Myocyte (in vitro differentiated cells): Measurements from ENCODE around the gene ZCCHC14. TPM values are rescaled to one million over a fixed set of nuclear protein-coding genes. Genes with fewer than 3 reads are reported as not detected.
A peak's percentile ranks its signal among the peaks of the same experiment; 100 is the strongest.
"Not testable (repeated sequence)": the region's sequence is repeated elsewhere in the genome, so short reads cannot be mapped to it uniquely, and the experiment has no call there.

Experiments used
- DNase-seq: peaks from one replicate; pipeline ENCODE4 v3.0.0-alpha.2; 2012; ENCODE audit warnings: low read depth
- total RNA-seq: library from RNA; depleted of rRNA; stranded (reverse); fragments of >200 nt; gene quantifications from 2 replicates; pipeline ENCODE4 v1.2.3, GENCODE V29; 2014

The ZCCHC14 gene
- total RNA-seq, 1 donor from 2014 or later: 7.9 TPM

DNA sequence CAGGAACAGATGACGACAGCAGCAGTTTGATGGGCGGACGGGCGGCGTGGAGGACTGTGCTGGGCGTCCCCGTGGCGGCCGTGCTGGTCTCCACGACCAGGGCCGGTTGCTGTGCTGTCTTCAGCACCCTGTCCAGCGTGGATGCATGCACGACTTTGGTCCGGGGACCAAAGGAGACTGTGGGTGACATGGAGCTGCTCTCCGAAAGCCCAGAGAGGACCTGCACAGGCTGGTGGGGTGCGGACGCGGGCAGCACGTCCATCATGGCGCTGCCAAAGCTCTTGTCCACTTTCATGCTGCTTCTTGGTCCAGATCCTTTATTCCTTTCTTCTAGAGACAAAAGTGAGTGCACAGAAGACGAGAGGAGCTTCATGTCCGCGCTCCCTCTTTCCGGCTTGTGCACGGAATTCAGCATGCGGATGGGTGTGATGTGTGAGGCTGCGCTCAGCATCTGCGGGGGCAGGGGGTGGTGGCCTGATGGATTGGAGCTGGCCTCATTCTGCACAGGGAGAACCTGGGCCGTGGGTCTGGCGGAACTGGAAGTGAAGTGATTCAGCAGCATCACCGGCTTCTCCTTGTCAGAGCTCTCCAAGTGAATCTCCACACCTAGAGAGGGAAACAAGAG, 80.3 kb downstream of the ZCCHC14 start:
- DNase-seq: no peak

DNA sequence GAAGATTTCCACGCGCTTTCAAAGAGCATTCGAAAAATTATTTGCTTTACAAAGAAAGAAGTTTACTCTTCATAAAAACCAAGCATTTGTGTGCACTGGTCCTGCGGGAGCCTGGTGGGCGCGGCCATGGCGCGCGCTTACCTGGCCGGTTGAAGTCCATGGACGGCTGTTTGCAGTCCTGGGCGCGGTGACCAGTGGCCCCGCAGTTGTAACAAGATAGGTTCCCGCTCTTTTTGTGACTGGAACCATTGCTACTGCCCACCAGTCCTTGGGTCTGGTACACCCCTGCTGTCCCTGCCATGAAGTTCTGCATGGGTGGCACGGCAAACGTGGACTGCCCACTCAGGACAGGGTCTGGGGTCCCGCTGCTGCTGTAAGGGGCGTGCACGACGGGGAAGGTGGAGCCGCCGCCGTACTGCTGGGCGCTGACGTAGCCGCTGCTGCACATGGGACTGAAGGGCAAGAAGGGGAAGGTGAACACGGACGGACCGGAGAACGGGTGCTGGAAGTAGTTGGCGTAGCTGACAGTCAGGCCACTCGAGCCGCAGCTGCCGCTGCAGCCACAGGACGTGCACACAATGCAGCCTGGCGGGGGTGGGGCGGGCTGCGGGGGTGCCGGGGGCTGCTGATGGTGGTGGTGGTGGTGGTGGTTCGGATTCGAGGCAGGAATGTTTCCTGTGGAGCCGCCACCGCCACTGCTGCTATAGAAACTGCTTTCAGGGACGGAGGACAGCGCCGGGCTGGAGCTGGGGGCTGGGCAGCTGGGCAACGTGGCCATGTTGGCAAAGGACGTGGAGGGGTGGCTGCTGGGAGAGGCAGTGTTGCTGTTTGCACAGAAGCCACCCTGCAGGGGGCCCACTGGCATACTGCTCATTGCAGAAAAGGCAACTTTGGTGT, 81.2 kb downstream of the ZCCHC14 start:
- DNase-seq: no peak

DNA sequence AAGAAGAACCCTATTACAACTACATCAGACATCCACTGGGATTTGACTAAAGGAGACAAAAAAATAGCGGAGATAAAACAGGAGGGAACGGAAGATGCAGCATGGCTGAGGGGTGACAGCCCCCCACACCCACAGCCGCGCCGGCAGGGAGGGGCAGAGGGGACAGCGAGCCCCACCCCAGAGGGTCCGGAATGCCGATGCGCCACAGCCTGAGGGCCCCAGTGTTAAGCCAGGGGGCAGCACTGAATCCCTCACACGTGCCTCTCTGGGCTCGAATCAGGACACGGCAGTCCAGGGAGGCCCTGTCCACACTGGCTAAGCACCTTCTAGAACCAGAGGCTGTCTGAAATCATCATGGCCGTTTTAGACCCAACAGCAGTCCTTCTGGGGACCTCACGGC, 81.9 kb downstream of the ZCCHC14 start:
- DNase-seq: no peak

DNA sequence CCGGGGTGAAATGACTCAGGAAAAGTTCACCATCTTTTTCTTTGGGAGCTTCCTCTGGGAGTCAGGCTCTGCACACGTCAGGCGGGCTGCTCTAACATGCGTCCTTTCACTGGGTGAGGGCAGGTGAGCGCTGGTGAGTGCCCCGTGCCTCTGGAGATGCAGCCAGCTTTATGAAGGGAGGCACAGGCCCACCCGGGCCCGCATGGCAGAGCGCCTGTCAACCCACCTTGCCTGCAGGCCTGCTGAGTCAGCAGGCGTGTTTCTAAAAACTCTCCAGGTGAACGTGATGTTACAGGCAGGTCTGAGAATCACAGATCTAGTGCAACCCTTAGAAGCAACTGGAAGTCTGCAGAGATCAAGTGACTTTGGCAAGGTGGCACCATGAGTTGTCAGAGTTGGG, 82.3 kb downstream of the ZCCHC14 start:
- DNase-seq: no peak

DNA sequence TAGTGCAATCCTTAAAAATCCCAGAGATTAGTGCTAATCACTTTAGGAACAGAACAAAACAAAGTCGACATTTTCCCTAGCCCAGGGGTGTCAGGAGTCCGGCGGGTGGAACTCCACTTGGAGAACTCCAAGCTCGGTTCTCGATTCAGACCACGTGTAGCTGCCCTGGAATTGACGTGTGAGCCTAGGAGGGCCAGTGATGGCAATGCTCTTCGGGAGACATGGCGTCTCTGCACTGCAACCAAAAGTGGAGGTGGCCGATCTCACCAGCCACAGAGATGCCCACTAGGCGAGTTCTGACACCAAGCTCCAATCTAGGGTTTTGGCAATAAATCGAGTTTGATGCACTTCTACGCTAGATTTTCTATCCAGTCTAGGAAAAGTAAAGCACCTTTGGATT, 83.0 kb downstream of the ZCCHC14 start:
- DNase-seq: no peak

DNA sequence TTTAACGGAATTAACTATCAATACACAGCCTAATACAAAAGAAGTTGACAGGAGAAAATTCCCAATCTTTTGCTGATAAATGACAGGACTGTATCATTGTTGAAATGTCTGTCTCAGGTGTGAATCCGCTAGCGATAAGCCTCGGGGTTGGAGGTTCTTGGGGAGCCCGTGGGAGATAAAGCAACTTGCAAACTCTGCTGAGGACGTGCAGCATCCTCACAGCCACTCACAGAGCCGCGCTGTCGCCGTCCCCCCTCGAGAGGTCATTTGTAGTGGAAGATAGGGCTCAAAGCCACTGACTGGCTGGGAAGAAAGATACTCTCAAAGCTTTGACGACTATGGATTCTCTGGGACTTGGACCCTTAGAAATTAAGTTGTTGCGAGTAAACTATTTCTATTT, 83.7 kb downstream of the ZCCHC14 start:
- DNase-seq: no peak

GRCh38 chr16:87407511-87408112, 85.2 kb downstream of the ZCCHC14 start:
- DNase-seq: no peak

DNA sequence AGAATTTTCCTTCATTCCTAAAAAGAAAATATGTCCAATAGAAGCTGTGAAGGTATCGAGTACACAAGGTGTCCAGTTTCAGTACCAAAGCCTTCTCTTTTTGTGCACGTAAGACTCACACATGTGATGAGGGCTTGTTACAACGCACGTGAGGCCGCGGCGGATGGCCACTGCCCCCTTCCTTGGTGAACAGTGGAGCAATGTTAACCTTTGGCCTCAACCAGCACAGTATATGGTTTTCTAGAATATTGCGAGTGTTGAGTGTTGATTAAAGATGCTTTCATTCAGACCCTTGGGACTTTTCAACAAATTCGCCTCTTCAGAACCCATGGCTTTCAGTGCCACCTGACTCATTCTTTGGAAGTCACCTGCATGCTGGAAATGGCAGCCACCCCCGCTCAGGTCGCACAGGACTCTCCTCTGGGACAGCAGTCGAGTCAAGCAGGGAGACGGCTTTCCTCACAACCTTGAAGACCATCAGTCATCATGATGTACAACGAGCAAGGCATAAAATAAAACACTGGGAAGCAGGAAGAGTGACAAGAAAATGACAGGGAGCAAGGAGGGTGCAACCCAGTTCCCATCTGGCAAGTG, 86.2 kb downstream of the ZCCHC14 start:
- no peak for DNase-seq

GRCh38 chr16:87404764-87405625, 87.8 kb downstream of the ZCCHC14 start:
- peak; percentile 56 for DNase-seq

DNA sequence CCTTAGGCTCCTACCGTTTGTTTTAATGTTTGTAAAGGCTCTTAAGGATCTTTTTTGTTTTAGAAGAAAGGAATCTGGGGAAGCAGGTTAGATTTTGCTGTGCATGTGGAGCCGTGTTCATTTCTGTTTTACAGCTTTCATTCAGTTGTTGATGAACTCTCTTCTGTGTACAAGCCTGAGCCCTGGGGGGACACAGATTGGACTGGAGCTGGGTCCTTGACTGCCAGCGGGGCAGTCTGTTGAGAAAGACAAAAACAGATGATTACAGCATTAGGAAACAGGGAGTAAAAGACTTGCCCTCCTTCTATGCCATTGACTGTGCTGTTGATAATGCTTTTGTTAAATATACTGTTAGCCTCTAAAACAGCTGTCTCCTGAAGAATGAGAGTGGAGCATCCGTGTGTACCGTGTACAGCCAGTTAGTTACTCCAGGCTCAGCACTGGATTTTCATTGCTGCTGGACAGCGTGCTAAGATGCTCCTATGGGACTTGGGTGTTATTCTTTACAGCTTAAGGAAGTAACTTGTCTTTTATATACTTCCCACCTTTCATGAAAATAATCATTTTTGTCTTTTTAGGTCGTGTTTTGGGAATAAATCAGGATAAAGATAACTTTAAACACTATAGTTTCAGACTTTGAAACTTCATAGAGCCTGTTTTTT, 97.5 kb downstream of the ZCCHC14 start:
- no peak for DNase-seq

- DNase-seq: no peak
These were observed 99.2 kb downstream of the ZCCHC14 start for GRCh38 chr16:87393680-87394055.

- peak; percentile 44 for DNase-seq
These were observed 99.8 kb downstream of the ZCCHC14 start for GRCh38 chr16:87392821-87393679.

GRCh38 chr16:87391950-87392820, 100.6 kb downstream of the ZCCHC14 start, which contains the start of gene MAP1LC3B:
Gene MAP1LC3B (plus strand): TSS chr16:87392336. CDS start chr16:87392428, 92 bp downstream.
- DNase-seq: peak; percentile 95

DNA sequence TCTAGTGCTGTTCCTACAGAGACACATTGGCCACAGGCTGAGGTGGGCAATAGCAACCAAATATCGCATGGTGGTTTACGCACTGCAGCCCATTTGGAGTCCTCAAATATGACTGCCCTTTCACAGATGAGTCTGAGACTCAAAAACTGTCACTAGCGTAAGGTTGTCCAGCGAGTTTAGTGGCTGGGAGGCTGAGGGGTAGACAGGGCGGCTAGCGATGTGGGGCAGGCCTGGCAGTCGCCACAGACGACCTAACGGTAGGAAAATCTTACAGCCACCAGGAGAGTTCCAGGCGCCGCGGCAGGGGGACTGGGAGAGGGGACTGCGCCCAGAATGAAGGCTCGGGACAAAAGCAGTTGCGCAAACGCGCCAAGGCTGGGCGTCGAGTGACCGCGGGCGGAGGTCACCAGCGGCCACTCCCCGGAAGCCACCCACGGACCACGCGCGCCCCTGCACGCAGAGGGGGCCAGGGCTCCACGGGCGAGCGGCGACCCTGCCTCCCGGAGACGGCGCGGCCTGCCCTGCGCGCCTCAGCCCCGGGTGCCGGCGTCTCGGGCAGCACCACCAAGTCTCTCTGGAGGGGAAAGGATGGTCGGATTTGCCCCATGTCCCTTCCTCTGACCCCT, 101.4 kb downstream of the ZCCHC14 start:
- no peak for DNase-seq

GRCh38 chr16:87390641-87391323, 102.0 kb downstream of the ZCCHC14 start:
- DNase-seq: no peak

- DNase-seq: not testable (repeated sequence)
These were observed 102.9 kb downstream of the ZCCHC14 start for GRCh38 chr16:87389914-87390313.

DNA sequence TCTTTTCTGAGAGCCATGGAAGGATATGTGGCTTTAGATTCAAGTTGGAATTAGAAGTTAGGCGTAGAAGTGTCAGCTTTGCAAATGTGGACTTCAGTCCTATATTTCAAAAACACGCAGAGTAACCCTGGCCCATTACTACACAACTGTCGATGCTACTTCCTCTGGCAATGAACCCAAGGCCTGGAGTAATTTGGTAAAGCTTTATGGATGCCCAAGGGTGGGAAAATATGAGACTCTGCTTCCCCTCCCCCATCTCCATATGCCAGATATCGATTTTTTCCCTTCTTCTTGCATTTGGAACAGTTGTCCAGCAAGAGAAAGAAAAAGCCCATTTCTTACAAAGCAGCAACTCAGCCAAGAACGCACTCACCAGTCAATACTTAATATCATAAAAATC, 103.6 kb downstream of the ZCCHC14 start:
- DNase-seq: no peak
